ENCODE measurements around the gene FETUB.

FETUB gene, protein sequence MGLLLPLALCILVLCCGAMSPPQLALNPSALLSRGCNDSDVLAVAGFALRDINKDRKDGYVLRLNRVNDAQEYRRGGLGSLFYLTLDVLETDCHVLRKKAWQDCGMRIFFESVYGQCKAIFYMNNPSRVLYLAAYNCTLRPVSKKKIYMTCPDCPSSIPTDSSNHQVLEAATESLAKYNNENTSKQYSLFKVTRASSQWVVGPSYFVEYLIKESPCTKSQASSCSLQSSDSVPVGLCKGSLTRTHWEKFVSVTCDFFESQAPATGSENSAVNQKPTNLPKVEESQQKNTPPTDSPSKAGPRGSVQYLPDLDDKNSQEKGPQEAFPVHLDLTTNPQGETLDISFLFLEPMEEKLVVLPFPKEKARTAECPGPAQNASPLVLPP

DNA sequence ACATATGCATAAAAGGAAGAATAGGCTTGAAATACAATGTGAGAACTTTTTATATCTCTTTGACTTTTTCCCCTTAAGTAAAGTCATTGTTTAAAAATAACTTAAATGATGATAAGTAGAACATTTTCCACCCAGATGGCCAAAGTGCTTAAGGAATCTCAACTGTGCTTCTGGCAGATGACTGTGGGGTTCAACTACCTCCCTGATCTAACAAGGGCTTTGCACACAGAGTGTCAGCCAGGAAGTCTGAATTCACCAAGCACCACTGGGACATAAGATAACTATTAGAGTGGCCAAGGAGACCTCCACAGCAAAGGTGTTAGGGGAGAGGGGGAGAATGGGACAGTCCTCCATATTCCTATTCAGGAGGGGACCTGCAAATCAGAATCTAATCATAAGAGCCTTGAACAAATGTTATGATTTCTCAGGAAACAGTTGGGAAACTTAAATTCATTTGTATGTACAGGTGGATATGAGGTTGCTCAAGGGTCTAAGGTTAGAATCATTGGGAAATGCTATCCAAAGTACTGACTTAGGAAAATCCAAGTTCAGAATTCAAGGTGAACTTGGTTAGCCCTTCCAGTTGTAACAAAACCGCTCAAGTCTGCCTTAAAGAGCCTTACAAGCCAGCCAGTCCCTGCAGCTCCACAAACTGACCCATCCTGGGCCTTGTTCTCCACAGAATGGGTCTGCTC, at the start of gene FETUB:
Gene FETUB, plus strand, starts transcription at position 622 of the 695 bp plus-strand sequence. Its CDS starts 62 bp downstream, at position 684.
- no peak for DNase-seq

DNA sequence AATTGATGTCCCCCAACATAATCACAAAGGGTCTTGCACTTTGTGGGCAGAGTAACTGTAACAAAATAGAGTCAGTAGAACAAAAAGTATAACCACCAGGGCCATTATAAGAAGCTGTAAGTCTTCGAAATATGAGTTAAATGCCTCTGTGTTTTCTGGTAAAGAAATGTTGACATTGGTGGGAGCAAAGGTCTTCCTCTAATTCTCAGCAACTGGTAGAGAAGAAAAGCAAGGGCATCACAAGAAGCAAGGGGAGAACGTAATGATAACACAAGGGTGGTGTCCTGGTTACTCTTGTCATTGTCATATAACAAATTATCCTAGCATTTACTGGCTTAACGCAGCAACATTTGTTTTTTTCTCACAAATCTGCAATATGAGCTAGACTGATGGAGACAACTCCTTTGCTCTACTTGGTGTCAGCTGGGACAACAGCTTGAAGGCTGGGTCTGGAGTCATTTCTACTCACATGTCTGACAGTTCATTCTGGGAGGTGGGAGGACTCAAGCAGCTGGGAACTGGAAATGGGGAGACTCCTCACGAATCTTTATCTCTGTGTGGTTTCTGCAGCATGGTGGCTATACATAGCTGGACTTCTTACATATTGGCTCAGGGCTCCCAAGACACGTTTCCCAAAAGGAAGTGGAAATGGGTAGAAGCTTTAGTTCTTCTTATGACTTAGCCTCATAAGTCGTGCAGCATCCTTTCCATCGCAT, 49.5 kb upstream of the FETUB start:
- no peak for DNase-seq

DNA sequence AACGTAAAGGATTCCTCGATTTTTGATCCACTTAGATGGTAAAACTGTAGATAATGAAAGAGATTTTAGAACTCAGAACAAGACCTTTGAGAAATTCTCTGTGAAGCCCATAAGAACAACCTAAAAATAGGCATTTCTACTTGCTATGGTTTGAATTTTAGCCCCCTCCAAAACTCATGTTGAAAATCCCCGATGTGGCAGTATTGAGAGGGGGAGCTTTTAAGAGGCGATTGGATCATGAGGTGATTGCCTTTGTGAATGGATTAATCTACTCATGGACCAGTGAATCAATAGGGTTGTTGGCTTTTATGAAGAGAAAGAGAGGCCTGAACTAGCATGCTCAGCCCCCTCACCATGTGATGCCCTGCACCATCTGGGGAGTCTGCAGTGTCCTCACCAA, 47.5 kb upstream of the FETUB start:
- no peak for DNase-seq

DNA sequence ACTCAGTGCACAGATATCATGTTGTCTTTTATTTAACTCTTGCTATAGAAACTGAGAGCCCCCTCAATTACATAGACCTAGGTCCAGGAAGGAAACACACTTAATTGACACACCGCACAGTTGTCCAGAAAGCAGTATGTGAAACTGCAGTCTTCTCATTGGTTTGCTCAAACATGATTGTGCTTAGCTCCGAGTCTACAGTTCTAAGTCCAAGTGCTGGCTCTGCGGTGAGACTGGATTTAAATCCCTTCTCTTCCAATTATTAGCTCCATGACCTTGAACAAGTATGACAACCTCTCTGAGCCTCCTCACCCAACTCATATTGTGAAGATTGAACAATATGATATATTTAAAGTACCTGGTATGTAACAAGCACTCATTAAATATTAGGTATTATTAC, 46.3 kb upstream of the FETUB start:
- DNase-seq: no peak

DNA sequence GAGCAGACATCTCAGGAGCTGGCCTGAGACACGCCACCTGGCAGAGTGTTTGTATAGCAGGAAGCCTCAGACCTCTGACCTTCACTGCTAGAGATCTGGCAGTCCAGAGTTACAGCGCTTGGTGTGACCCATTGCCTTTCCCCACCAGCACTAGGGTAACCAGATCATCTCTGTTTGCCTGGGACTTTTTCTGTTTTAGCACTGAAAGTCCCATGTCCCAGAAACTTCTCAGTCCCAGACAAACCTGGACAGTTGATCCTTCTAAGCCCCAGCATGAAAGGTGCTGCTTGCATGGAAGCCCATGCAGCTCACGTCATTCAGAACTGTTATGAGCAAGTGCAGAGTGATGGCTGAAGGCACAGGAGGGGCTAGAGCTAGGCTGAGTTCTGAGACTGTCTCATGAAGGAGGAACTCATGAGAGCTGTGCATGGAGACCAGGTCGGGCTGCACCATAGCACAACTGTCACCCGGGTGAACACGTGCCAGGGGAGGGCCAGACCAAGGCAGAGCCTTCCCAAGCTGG, 45.5 kb upstream of the FETUB start:
- DNase-seq: no peak

DNA sequence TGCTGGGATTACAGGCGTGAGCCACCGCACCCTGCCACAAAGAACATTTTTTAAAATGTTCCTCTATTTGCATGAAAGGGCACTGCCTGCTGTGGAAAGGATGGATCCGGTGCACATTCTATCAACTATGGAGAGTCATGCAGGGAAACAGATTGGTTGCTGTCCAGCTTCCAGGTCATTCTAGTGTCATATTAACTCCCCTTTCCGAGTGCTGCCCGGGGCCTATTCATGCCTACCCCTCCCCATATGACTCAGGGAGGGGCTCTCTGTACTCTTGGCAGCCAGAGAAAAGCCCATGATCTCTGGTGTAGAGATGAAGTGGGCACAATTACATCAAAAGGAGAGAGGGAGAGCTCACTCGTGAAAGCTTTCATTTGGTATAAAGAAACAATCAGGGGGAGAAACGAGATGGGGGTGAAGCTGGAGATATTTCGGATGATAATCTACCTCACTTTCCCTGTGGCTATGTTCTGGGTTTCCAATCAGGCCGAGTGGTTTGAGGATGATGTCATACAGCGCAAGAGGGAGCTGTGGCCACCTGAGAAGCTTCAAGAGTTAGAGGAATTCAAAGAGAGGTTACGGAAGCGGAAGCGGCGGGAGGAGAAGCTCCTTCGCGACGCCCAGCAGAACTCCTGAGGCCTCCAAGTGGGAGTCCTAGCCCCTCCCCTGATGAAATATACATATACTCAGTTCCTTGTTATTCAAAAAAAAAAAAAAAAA, 43.5 kb upstream of the FETUB start:
- no peak for DNase-seq

DNA sequence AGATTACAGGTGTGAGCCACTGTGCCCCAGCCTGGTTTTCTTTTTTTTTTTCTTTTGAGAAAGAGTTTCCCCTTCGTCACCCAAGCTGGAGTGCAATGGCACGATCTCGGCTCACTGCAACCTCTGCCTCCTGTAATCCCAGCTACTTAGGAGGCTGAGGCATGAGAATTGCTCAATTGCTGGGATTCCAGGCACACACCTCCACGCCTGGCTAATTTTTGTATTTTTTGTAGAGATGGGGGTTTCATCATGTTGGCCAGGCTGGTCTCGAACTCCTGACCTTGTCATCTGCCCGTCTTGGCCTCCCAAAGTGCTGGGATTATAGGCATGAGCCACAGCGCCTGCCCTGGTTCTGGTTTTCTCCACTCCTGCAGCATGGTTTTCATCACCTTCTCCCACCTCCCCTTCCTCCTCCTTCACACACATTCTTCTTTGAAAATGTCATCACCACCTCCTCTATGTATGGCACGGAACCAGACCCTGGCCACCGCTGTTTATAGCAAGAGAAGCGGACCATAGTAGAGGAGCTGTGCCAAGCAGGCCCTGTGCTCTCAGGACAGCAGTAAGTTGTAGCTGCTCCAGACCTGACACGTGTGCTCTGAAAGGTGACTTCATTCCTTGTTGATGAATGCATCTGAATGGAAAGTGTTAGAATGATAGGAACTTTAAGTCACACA, 42.0 kb upstream of the FETUB start:
- DNase-seq: no peak

DNA sequence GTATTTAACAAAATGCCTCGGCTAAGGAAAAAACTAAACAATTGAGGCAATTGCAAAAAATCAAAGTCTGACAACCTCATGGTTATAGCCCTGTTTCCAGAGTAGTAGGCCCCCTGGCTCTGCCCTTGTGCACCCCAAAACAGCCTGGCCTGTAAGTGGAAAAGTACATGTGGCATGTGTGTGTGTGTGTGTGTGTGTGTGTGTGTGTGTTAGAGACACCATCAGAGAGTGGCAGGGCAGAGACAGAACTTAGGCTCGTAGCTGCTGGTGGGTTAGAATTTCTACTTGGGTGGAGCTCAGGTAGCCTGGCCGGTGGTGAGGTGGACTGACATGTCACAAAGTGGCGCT, 41.4 kb upstream of the FETUB start:
- DNase-seq: no peak

DNA sequence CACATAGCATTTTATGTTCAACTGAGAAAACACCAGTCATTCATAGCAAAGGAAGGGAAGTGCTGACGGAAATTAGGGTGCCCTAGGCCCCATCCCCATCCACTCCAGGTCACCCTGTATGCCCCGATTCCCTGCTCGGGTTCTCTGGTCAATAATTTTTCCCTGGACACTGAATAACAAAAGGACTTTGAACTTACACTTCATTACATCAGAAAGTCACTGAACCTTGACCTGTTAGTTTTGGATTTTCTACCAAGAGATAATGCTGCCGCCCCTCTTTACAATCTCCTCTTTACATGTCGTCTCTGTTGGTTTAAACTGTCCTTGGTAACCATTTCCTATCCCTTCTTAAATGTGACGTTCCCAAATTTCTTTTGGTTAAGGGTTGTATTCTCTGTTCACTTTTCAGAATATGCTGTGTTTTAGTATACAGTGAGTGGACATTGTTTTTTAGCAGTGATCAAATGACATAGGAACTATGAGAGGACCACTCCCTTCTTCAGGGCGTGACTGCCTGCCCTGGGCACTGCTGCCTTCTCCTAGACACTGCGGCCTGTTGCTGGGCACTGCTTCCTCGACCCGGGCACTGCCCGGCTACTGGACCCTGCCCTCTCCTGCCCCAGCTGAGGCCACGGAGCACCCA, 40.9 kb upstream of the FETUB start:
- no peak for DNase-seq

DNA sequence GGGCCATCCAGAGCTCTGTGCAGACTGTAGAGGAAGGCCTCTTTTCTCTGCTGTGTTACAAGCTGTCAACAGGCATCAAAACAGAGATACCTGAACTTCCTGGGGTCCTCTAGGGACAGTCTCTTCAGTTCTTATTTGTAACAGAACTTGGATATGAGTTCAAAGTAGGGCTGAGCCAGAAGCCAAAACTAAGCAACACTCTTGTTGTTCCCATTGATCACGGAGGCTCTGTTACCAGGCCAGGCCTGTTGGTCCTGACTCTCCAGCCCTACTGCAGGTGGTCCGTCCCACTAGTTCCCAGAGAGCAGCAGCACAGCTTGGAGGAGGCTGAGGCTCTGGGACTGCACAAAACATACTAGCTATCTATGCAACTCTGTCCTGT, 40.4 kb upstream of the FETUB start:
- no peak for DNase-seq

DNA sequence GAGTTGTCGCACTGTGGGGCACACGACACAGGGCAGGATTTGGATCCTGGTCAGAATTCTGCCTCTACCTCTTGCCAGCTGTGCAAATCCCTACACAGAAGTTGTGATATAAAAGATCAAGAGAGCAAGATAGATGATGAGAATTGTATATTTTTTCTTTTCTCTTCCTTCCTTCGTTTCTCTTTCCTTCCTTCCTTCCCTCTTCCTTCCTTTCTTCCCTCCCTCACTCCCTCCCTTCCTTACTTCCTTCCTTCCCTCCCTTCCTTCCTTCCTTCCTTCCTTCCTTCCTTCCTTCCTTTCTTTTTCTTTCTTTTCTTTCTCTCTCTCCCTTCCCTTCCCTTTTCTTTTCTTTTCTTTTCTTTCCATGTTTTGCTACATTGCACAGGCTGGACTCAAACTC, 39.3 kb upstream of the FETUB start:
- no peak for DNase-seq

DNA sequence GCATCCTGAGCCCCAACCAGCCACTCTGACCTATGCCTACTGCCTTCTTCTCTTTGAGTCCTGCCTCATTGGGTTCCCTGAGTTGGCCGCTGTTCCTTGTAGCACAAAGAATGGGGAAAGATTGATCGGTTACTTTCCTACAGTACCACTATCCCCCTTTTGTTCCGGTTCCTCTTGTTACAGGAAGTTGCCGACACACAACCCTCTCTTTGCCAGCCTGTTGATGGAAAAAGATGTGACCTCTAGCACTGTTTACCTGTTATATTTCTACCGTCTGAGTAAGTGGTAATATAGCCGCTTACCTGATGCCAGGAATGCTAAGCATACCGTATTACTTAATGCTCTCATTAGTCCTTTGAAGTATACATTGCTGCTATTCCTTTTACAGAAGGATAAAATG, 37.0 kb upstream of the FETUB start:
- no peak for DNase-seq

DNA sequence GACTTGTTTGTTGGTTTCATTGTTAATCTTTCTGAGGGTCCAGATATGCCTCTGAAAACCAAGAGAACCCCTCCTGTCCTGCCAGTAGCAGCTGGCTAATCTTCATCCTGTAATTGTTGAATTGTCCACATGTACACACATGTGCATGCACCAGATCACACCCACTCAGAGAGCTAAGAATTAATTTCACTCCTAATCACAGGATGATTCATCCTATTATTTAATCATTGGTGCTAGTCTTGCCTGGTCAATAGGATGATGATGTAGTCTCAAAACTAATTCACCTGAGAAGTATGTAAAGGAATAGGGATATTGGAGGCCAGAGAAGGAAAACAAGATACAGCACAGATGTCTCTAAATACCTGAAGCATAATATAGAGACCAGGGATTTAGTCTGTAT, 35.1 kb upstream of the FETUB start:
- DNase-seq: no peak

DNA sequence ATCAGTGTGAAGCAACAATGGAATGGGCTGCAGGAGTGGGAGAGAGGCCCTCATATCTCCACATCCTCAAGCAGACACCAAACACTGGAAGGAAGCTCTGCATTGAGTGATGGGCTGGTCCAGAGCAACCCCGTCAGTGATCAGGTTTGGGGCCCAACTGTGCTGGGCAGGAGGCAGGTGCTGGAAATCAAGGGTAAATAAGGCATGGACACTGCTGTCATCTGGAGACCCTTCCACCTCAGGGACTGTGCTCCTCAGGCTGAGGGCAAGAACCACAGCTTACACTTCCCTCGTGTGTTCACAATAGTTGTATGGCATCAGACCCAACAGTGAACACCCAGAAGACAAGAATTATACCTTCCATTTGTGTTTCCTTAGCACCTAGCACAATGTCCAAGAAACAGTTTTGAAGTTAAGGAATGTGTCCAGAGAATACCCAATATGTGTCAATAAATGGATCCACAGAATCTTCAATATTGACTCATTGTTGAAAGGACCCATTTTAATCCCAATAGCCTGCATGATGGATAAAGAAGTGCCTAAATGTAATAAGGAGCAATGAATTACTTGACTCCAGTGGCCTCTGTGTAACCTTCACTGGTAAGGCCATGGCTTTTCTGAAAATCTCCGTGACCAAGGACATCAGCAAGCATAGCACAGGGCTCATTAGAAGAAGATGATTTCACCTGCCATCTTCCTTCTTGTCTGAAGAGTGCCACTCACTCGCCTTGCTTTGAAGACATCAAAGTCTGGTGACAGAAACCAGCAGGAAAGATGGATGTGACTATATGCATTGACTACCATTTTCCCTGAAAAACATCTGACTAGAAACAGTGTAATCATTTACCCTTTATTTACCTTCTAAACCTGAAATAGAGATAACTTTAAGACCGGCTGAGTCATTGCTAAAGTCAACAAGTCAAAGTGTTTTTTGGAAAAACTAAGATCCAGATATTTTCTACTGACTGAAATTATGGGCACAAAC, 34.3 kb upstream of the FETUB start:
- no peak for DNase-seq

DNA sequence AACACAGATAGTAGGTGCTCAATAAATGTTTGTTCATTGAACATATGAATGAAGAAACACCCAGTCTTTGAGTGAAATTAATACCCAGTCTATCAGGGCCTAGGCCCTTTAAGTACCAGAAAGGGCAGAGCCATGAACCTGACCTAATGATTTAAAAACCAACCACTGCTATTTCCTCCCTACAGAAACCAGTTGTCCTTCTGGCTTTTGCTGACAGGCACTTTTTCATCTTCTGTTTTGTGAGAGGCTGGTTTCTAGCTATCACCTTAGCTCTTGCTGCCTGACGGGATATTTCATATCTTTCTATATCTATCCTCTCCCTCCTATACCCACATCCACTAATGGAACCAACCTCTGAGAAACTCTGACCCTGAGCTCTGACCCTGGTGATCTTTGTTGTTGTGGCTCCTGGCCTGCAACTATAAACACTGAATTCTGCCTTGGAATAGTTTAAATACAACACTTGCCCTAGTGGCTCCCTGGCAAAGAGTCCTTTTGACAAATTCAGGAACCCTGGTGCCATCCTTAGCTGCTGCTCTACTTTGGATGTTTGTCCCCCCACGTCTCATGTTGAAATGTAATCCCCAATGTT, 31.5 kb upstream of the FETUB start:
- no peak for DNase-seq

DNA sequence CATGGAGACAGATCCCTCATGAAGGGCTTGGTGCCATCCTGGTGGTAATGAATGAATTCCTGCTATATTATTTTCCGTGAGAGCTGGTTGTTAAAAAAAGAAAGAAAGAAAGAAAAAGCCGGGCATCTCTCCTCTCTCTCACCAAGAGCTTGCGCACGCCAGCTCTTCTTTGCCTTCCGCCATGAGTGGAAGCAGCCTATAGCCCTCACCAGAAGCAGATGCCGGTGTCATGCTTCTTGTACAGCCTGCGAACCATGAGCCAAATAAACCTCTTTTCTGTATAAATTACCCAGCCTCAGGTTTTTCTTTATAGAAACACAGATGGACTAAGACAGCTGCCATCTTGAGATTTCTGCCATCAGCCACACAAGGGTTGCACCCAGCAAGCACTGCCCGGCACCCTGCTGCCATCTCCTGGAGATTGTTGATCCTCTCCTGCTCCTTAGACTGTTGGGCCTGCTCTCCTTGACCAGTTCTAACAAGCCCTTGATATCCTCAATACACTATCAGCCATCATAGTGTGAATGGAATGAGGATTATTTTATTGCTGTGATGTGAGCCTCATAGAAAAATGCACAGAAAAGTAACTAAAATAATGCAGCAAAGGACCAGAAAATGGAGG, 30.8 kb upstream of the FETUB start:
- DNase-seq: peak; percentile 17

DNA sequence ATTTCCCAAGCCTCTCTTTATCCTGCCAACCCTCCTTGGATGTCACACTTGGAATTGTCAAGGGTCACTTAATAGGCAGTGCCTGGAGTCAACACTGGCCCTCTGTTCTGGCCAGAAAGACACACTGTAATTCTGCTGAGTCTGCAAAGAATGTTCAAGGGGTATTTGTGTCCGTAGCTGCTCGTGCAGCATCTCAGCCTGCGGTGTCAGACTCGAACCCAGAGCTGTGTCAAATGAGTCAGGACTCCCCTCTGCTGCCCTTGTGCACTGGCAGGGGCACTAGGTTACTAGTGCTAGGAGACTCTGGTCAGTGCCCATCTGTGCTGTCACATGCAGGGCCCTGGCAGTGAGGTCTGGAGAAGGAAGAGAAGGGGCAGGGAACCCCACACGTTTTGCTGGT, 28.1 kb upstream of the FETUB start:
- no peak for DNase-seq

DNA sequence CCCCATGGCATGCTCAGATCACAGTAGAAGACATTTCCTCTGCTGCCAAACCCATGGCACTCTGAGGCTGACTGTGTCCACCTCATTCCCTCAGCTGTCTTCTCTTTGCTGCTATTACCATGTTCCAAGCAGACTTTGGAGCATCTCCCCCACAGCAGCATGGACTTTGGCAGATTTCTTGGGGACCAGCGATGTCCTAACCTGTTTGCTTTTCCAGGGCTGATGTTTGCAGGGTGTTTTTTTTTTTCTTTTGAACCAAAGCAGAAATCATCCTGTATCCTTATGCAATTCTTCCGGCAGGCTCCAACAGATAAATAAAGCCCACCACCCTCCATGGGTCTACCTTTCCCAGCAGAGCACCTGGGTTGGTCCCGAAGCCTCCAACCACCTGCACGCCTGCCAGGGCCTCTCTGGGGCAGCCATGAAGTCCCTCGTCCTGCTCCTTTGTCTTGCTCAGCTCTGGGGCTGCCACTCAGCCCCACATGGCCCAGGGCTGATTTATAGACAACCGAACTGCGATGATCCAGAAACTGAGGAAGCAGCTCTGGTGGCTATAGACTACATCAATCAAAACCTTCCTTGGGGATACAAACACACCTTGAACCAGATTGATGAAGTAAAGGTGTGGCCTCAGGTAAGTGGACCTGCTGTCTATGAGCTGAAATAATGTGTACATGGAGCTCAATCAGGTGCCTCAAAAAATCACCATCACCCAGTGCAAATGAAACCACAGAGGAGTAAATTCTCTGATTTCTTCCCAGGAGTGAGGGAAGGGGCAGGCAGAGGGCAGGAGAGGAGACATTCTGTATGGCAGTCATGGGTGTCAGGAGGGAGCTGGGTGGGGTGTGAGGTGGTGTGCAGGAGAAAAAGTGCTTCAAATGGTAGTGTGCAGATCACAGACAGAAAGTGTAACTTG, 27.2 kb upstream of the FETUB start, which contains the start of gene AHSG:
Gene AHSG, plus strand, starts transcription at position 340 of the 916 bp plus-strand sequence. Its CDS starts 82 bp downstream, at position 422.
- DNase-seq: no peak
